ENCODE results near the gene PAIP2B. TPM values are rescaled to one million over a fixed set of nuclear protein-coding genes. Genes with fewer than 3 reads are reported as not detected.

The PAIP2B gene
- total RNA-seq, 1 experiment from 2014 or later, result 1.4 TPM

DNA sequence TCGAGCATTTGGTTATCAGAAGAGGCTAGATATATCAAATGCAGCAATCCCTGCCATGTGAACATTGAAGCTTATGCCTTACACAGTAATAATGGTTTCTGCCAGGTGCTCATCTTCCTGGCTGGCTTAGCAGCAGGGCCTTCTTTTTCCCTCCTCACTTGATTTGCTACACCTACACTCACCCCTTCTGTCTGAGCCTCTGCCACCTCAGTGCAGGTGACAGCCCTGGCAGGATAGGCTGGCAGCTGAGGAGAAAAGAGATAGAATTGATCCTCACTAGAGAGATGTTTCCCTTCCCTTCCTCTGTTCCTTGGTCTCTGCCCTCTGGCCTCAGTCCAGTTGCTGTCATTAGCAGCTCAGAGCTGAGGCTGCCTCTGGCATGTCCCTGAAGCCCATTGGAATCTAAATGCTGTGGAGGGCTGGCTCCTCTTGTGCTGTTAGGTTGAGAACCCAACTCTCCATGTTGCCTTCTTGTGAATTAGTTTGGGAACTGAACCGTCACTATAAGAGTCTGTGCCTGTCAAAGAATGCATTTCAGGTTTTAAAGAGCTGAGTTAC is 78.3 kb downstream of the PAIP2B start:
- DNase-seq (ENCODE audit: low read depth, low spot score) (no peak), ATAC-seq (no peak)
- ChIA-PET CTCF (no interaction called here), POLR2A (no interaction called here)
- no TSS peak for BruUV-seq (replicated peaks)
- in situ Hi-C loops (cut with HindIII; ENCODE audit: low pct_unique_long_range_greater_than_20kb, low sequenced_read_pairs) (no loop called here), intact Hi-C loops (cut with micrococcal nuclease; ENCODE audit: unreplicated experiment) (no loop called here)
- no peak for TF ChIP-seq CTCF (IDR thresholded peaks at IDR 0.05)
- no peak for TF ChIP-seq REST (IDR thresholded peaks at IDR 0.05; ENCODE audit: insufficient read depth in 1 of 2, low read depth in 2 of 2, low read length in 1 of 2)
- no peak for TF ChIP-seq POLR2AphosphoS5 (IDR thresholded peaks at IDR 0.05; ENCODE audit: low read depth, low read length)
- H3K9me3 ChIP-seq (ENCODE audit: control insufficient read depth, insufficient read depth, low read depth, low read length), result no peaks in the 10 kb centered on the region
- H3K4me3 ChIP-seq (ENCODE audit: low read depth in 2 of 2, low read length in 2 of 2), result no peak overlapping the region
- H3K27me3 ChIP-seq (ENCODE audit: control insufficient read depth, insufficient read depth, low read length), result no peaks in the 10 kb centered on the region
- H3K4me1 ChIP-seq (ENCODE audit: control insufficient read depth, insufficient read depth, low read length), result no peaks in the 10 kb centered on the region
- no peak overlapping the region for H3K27ac ChIP-seq (ENCODE audit: low read length)
- H3K36me3 ChIP-seq (ENCODE audit: control insufficient read depth, insufficient read depth, low read length), result peaks cover 21% of the 10 kb centered on the region

DNA sequence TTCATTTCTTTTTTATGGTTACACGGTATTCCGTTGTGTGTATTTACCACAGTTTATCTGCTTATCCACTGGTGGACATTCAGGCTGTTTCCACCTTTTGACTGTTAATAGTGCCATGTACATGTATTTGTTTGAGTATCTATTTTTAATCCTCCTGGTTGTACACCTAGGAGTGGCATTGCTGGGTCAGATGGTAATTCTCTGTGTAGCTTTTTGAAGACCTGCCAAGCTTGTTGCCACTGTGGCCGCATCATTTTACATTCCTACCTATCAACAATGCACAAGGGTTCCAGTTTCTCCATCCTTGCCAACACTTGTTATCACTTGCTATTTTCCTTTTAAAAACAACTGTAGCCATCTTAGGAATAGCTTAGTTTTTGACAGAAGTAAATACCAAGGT is 83.1 kb downstream of the PAIP2B start:
- TF ChIP-seq REST (IDR thresholded peaks at IDR 0.05; ENCODE audit: insufficient read depth in 1 of 2, low read depth in 2 of 2, low read length in 1 of 2) (no peak), SIN3A (IDR thresholded peaks at IDR 0.05; ENCODE audit: borderline replicate concordance, insufficient read depth, low read depth, low read length) (no peak), TCF7L2 (IDR thresholded peaks at IDR 0.05; ENCODE audit: low read depth, low read length) (no peak), CTCF (IDR thresholded peaks at IDR 0.05) (no peak), POLR2AphosphoS5 (IDR thresholded peaks at IDR 0.05; ENCODE audit: low read depth, low read length) (no peak)
- POLR2A ChIA-PET, result no interaction called here

More for the DNA sequence above, 83.1 kb downstream of the PAIP2B start:
- BruUV-seq (replicated peaks), result no TSS peak
- Histone ChIP-seq H3K4me1 (ENCODE audit: control insufficient read depth, insufficient read depth, low read length) (no peaks in the 10 kb centered on the region), H3K4me3 (ENCODE audit: low read depth in 2 of 2, low read length in 2 of 2) (no peak overlapping the region), H3K27ac (ENCODE audit: low read length) (no peak overlapping the region), H3K27me3 (ENCODE audit: control insufficient read depth, insufficient read depth, low read length) (no peaks in the 10 kb centered on the region), H3K36me3 (ENCODE audit: control insufficient read depth, insufficient read depth, low read length) (peaks cover 38% of the 10 kb centered on the region), H3K9me3 (ENCODE audit: control insufficient read depth, insufficient read depth, low read depth, low read length) (no peaks in the 10 kb centered on the region)
- intact Hi-C loops (cut with micrococcal nuclease; ENCODE audit: unreplicated experiment), result no loop called here
- ATAC-seq, result no peak
- DNase-seq (ENCODE audit: low read depth, low spot score), result no peak
- CTCF ChIA-PET, result no interaction called here
- in situ Hi-C loops (cut with HindIII; ENCODE audit: low pct_unique_long_range_greater_than_20kb, low sequenced_read_pairs), result no loop called here

All from Panc1 (cell line).